Right cardiac atrium (tissue), 5 donors: ENCODE measurements around the gene KLRD1. TPM values are rescaled to one million over a fixed set of nuclear protein-coding genes. Genes with fewer than 3 reads are reported as not detected.
A peak's percentile ranks its signal among the peaks of the same experiment; 100 is the strongest.
"Not testable (repeated sequence)": the region's sequence is repeated elsewhere in the genome, so short reads cannot be mapped to it uniquely, and the experiment has no call there.

ENCODE experiments used
- ATAC-seq, 2 donors: fragments of 200-7000 bp; cut with Tn5 transposase; one replicate each; pipeline versions ENCODE4 v1.8.0 to v1.9.1; 2020; ENCODE audit warnings: moderate library complexity in 2 of 2, mild to moderate bottlenecking in 1 of 2
- DNase-seq, 3 donors: peaks; one replicate each; pipeline ENCODE4 v3.0.0-alpha.2; 2020
- H3K27ac ChIP-seq: one replicate; pipeline ENCODE4 v1.5.1; 2013; ENCODE audit warnings: mild to moderate bottlenecking, low read length, control low read depth, moderate library complexity
- H3K27me3 ChIP-seq: one replicate; pipeline ENCODE4 v1.6.1; 2013; ENCODE audit not compliant: control insufficient read depth, insufficient read depth
- H3K4me1 ChIP-seq: one replicate; pipeline ENCODE4 v1.6.1; 2013; ENCODE audit warnings: low read length; ENCODE audit not compliant: control insufficient read depth, insufficient read depth
- H3K4me3 ChIP-seq: one replicate; pipeline ENCODE4 v1.5.1; 2013; ENCODE audit warnings: low read length, control low read depth
- H3K9me3 ChIP-seq: one replicate; pipeline ENCODE4 v1.6.1; 2013; ENCODE audit warnings: low read length; ENCODE audit not compliant: control insufficient read depth
- WGBS: extraction: QIAGEN DNeasy Blood & Tissue Kit; methylation state at CpG from one replicate; pipeline ENCODE4 v1.1.7; 2013; 5-methylcytosine and 5-hydroxymethylcytosine counted together
- intact Hi-C, 4 donors: fragments of 100-400 bp; cut with DNase I; formaldehyde crosslinking; loops; one replicate each; pipeline versions ENCODE4 v1.11.0 to v1.14.0; 2022 to 2023
- polyA plus RNA-seq: library from polyadenylated mRNA; stranded (reverse); fragments of 200-250 nt; gene quantifications from one replicate; pipeline ENCODE4 v1.2.3, GENCODE V29; 2013
- total RNA-seq, 4 donors: library from RNA; stranded (reverse); fragmentation: NEBNext Ultra II Directional; extraction: Animal tissue kit (Norgen Biotek cat#: 25700); gene quantifications; one replicate each; pipeline ENCODE4 v1.2.1, GENCODE V29; 2021
- donor health status: healthy with polysubstance abuse.
- donor health status: DM: no; HTN: yes; CAD: no.
- donor health status: DM: no; HTN: no; CAD: no.
- donor health status: DM: no; HTN: yes; CAD: no; lungs with severe emphysema.
- donor health status: DM: yes; HTN: yes; CAD: no.

The KLRD1 gene
- total and polyA plus RNA-seq, 5 donors: 0.75 to 3.3 (median 2.7) TPM

- WGBS: 92% methylated on average over 8 of the region's 8 CpGs
- no peak for DNase-seq
- H3K4me1 ChIP-seq: peaks cover 6% of the 10 kb centered on the region
- no peaks in the 10 kb centered on the region for H3K9me3 ChIP-seq
- intact Hi-C loops: no loop called here
- no peaks in the 10 kb centered on the region for H3K27me3 ChIP-seq
- H3K4me3 ChIP-seq: no peak overlapping the region
- no peak for ATAC-seq
- H3K27ac ChIP-seq: no peak overlapping the region
These were observed 62.1 kb downstream of the KLRD1 start for GRCh38 chr12:10369557-10370415.

- intact Hi-C loops, ATAC-seq, H3K4me1 ChIP-seq, H3K27ac ChIP-seq, DNase-seq, H3K27me3 ChIP-seq, H3K4me3 ChIP-seq, H3K9me3 ChIP-seq: not testable (repeated sequence)
- 70% methylated on average over 6 of the region's 6 CpGs for WGBS
These were observed 64.3 kb downstream of the KLRD1 start for GRCh38 chr12:10371893-10372535.

GRCh38 chr12:10372559-10372958 is 64.9 kb downstream of the KLRD1 start:
- peak in 2 of 3 donors; percentile 38 to 65 for DNase-seq
- intact Hi-C loops: no loop called here
- Histone ChIP-seq H3K27ac (peak overlapping the region; percentile 35), H3K27me3 (no peaks in the 10 kb centered on the region), H3K4me1 (peaks cover 2% of the 10 kb centered on the region), H3K9me3 (no peaks in the 10 kb centered on the region), H3K4me3 (no peak overlapping the region)
- 38% methylated on average over 1 of the region's 1 CpG for WGBS
- ATAC-seq: peak; percentile 76 to 95

- ATAC-seq (no peak), DNase-seq (no peak)
- no peak overlapping the region for H3K4me3 ChIP-seq
- H3K27ac ChIP-seq: no peak overlapping the region
- no peaks in the 10 kb centered on the region for H3K27me3 ChIP-seq
- H3K4me1 ChIP-seq: peaks cover 2% of the 10 kb centered on the region
- intact Hi-C loops: no loop called here
- H3K9me3 ChIP-seq: no peaks in the 10 kb centered on the region
- 93% methylated on average over 3 of the region's 3 CpGs for WGBS
These were observed 67.0 kb downstream of the KLRD1 start for GRCh38 chr12:10374624-10375018.

- DNase-seq, H3K27ac ChIP-seq, H3K9me3 ChIP-seq, intact Hi-C loops, H3K27me3 ChIP-seq, H3K4me1 ChIP-seq, ATAC-seq, H3K4me3 ChIP-seq: not testable (repeated sequence)
- WGBS: 93% methylated on average over 2 of the region's 2 CpGs
These were observed 71.1 kb downstream of the KLRD1 start for GRCh38 chr12:10378737-10379136.

Other genes with a start within 250 kb of the KLRD1 start
- gene CLEC1A, start 208.9 kb upstream of the KLRD1 start, total RNA-seq: 1 to 10 TPM; 3.2 to 4.1 (median 3.3) TPM
- 3.5 TPM for gene CLEC1A, start 208.9 kb upstream of the KLRD1 start, polyA plus RNA-seq
- gene CLEC7A, start 177.7 kb upstream of the KLRD1 start, total RNA-seq: 10 to 100 TPM in 2 of 4 donors, 1 to 10 TPM in 2; 4.8 to 14.9 (median 10.8) TPM
- gene CLEC7A, start 177.7 kb upstream of the KLRD1 start, polyA plus RNA-seq: 2.4 TPM
- gene OLR1, start 135.7 kb upstream of the KLRD1 start, total RNA-seq: under 1 TPM; 0.60 to 0.81 (median 0.75) TPM
- gene OLR1, start 135.7 kb upstream of the KLRD1 start, polyA plus RNA-seq: 0.27 TPM
- gene TMEM52B, start 128.8 kb upstream of the KLRD1 start, total RNA-seq: not detected
- gene TMEM52B, start 128.8 kb upstream of the KLRD1 start, polyA plus RNA-seq: 0.07 TPM
- 100 to 1,000 TPM; 212 to 302 (median 279) TPM for gene GABARAPL1, start 95.0 kb upstream of the KLRD1 start, total RNA-seq
- gene GABARAPL1, start 95.0 kb upstream of the KLRD1 start, polyA plus RNA-seq: 208 TPM
- under 1 TPM; 0.39 to 0.97 (median 0.75) TPM for gene KLRK1, start 82.2 kb downstream of the KLRD1 start, total RNA-seq
- 0.59 TPM for gene KLRK1, start 82.2 kb downstream of the KLRD1 start, polyA plus RNA-seq
- not detected for gene KLRC4, start 101.9 kb downstream of the KLRD1 start, total RNA-seq
- not detected for gene KLRC4, start 101.9 kb downstream of the KLRD1 start, polyA plus RNA-seq
- not detected for gene KLRC3, start 112.7 kb downstream of the KLRD1 start, total RNA-seq
- gene KLRC3, start 112.7 kb downstream of the KLRD1 start, polyA plus RNA-seq: not detected
- gene KLRC2, start 128.1 kb downstream of the KLRD1 start, total RNA-seq: not detected
- 0.07 TPM for gene KLRC2, start 128.1 kb downstream of the KLRD1 start, polyA plus RNA-seq
- gene KLRC1, start 145.5 kb downstream of the KLRD1 start, total RNA-seq: under 1 TPM in 1 of 4 donors, not detected in 3; 0.40 TPM
- gene KLRC1, start 145.5 kb downstream of the KLRD1 start, polyA plus RNA-seq: 0.23 TPM
- gene EIF2S3B, start 198.0 kb downstream of the KLRD1 start, total RNA-seq: 1 to 10 TPM in 1 of 4 donors, under 1 TPM in 3; 0.29 to 1.3 (median 0.40) TPM
- 0.70 TPM for gene EIF2S3B, start 198.0 kb downstream of the KLRD1 start, polyA plus RNA-seq